HepG2 (cell line): ENCODE measurements around the gene STAT5A. TPM values are rescaled to one million over a fixed set of nuclear protein-coding genes. Genes with fewer than 3 reads are reported as not detected.
A peak's percentile ranks its signal among the peaks of the same experiment; 100 is the strongest.

Experiments
- HIVEP1 ChIP-seq: sonication (generic); formaldehyde crosslinking; IDR thresholded peaks from 2 replicates; pipeline ENCODE4 v1.4.0; 2020; ENCODE audit warnings: mild to moderate bottlenecking, missing genetic modification reagents
- HNF4A ChIP-seq: sonication (generic); formaldehyde crosslinking; IDR thresholded peaks from 2 replicates; pipeline ENCODE4 v1.4.0; 2020; ENCODE audit warnings: missing genetic modification reagents
- KLF13 ChIP-seq: sonication (generic); formaldehyde crosslinking; IDR thresholded peaks from 2 replicates; pipeline ENCODE4 v1.4.0; 2020; ENCODE audit warnings: mild to moderate bottlenecking, missing genetic modification reagents
- MLLT10 ChIP-seq: sonication (generic); formaldehyde crosslinking; IDR thresholded peaks from 2 replicates; pipeline ENCODE4 v1.4.0; 2020; ENCODE audit warnings: missing genetic modification reagents
- NFRKB ChIP-seq: fragments of 450-650 bp; IDR thresholded peaks from 2 replicates; pipeline ENCODE4 v1.6.1; 2017
- PAX8 ChIP-seq: sonication (generic); formaldehyde crosslinking; IDR thresholded peaks from 2 replicates; pipeline ENCODE4 v1.8.0; 2022; ENCODE audit warnings: mild to moderate bottlenecking, missing genetic modification reagents, borderline replicate concordance
- PITX1 ChIP-seq: sonication (generic); formaldehyde crosslinking; IDR thresholded peaks from 2 replicates; pipeline ENCODE4 v1.5.1; 2020; ENCODE audit warnings: mild to moderate bottlenecking, missing genetic modification reagents
- RBFOX2 ChIP-seq: fragments of 200-400 bp; formaldehyde crosslinking; IDR thresholded peaks from 2 replicates; pipeline ENCODE4 v1.6.1; 2017; ENCODE audit warnings: low read depth, mild to moderate bottlenecking, low read length
- SOX13 ChIP-seq, 3 experiments: fragments of 450-650 bp in 1 of 3; sonication (generic) in 1 of 3; formaldehyde crosslinking in 1 of 3; IDR thresholded peaks in 2 of 3; conservative IDR thresholded peaks in 1 of 3; 2 replicates each; pipeline versions ENCODE4 v1.5.0 to v1.6.1; 2016 to 2020; ENCODE audit warnings: antibody characterized with exemption in 1 of 3, mild to moderate bottlenecking in 1 of 3, missing compliant biosample characterization in 1 of 3, missing genetic modification reagents in 1 of 3, moderate library complexity in 1 of 3
- TEAD3 ChIP-seq: optimal IDR thresholded peaks from 2 replicates; pipeline ENCODE3; 2016; ENCODE audit warnings: borderline replicate concordance
- XBP1 ChIP-seq: sonication (generic); formaldehyde crosslinking; IDR thresholded peaks from 2 replicates; pipeline ENCODE4 v1.5.0; 2020; ENCODE audit warnings: missing genetic modification reagents
- ZNF136 ChIP-seq: sonication (generic); formaldehyde crosslinking; IDR thresholded peaks from 2 replicates; pipeline ENCODE4 v1.8.1; 2022; ENCODE audit warnings: low read depth, mild to moderate bottlenecking, moderate library complexity, missing genetic modification reagents
- ZNF234 ChIP-seq: sonication (generic); formaldehyde crosslinking; conservative IDR thresholded peaks from 2 replicates; pipeline ENCODE4 v1.5.1; 2020; ENCODE audit warnings: mild to moderate bottlenecking, missing genetic modification reagents
- ZNF543 ChIP-seq: sonication (generic); formaldehyde crosslinking; IDR thresholded peaks from 2 replicates; pipeline ENCODE4 v1.4.0; 2020; ENCODE audit warnings: mild to moderate bottlenecking, missing genetic modification reagents
- ZNF549 ChIP-seq: sonication (generic); formaldehyde crosslinking; IDR thresholded peaks from 2 replicates; pipeline ENCODE4 v1.5.0; 2020; ENCODE audit warnings: missing genetic modification reagents
- ZNF619 ChIP-seq: sonication (generic); formaldehyde crosslinking; IDR thresholded peaks from 2 replicates; pipeline ENCODE4 v1.4.0; 2020; ENCODE audit warnings: mild to moderate bottlenecking, missing genetic modification reagents
- ZNF660 ChIP-seq: sonication (generic); formaldehyde crosslinking; IDR thresholded peaks from 2 replicates; pipeline ENCODE4 v1.5.1; 2020; ENCODE audit warnings: mild to moderate bottlenecking, low read depth, missing genetic modification reagents, borderline replicate concordance
- polyA plus RNA-seq, 8 experiments: library from polyadenylated mRNA; depleted of rRNA in 3 of 8; stranded (reverse) in 7 of 8; unstranded in 1 of 8; fragments of >200 nt; fragmentation: Illumina TruSeq in 4 of 8; extraction: Trizol in 4 of 8; gene quantifications; 2 replicates each; pipeline versions ENCODE4 v1.2.1 to v1.2.3, GENCODE V29; 2011 to 2016; ENCODE audit warnings: low read depth in 4 of 8, missing spikeins in 1 of 8, mixed read lengths in 1 of 8; ENCODE audit not compliant: insufficient read depth in 1 of 8
- total RNA-seq, 5 experiments: library from RNA; depleted of rRNA; stranded (reverse); fragments of >200 nt; fragmentation: Illumina TruSeq; extraction: Trizol; gene quantifications; 2 replicates each; pipeline ENCODE4 v1.2.3, GENCODE V29; 2016; ENCODE audit warnings: low read depth in 1 of 5
- TF ChIP-seq, protein P1 (sequence below): sonication (generic); formaldehyde crosslinking; IDR thresholded peaks from 2 replicates; pipeline ENCODE4 v1.5.0; 2020; ENCODE audit warnings: missing genetic modification reagents, mild to moderate bottlenecking, borderline replicate concordance
- TF ChIP-seq, protein P2 (sequence below): sonication (generic); formaldehyde crosslinking; IDR thresholded peaks from 2 replicates; pipeline ENCODE4 v1.5.0; 2020; ENCODE audit warnings: mild to moderate bottlenecking, missing genetic modification reagents
- TF ChIP-seq, protein P3 (sequence below): sonication (generic); formaldehyde crosslinking; IDR thresholded peaks from 2 replicates; pipeline ENCODE4 v1.4.0; 2020; ENCODE audit warnings: mild to moderate bottlenecking, missing genetic modification reagents, borderline replicate concordance

Gene STAT5A
- total and polyA plus RNA-seq, 2 of the 13 experiments (the other 11 are each of a cell fraction or from before 2014, with no cell fraction given): 1.4 to 4.1 TPM

- TF ChIP-seq, protein P1, sequence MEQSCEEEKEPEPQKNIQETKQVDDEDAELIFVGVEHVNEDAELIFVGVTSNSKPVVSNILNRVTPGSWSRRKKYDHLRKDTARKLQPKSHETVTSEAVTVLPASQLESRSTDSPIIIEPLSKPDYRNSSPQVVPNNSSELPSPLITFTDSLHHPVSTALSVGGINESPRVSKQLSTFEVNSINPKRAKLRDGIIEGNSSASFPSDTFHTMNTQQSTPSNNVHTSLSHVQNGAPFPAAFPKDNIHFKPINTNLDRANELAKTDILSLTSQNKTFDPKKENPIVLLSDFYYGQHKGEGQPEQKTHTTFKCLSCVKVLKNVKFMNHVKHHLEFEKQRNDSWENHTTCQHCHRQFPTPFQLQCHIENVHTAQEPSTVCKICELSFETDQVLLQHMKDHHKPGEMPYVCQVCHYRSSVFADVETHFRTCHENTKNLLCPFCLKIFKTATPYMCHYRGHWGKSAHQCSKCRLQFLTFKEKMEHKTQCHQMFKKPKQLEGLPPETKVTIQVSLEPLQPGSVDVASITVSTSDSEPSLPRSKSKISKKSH (CRISPR knock-in tag): no peak
- TF ChIP-seq, protein P2, sequence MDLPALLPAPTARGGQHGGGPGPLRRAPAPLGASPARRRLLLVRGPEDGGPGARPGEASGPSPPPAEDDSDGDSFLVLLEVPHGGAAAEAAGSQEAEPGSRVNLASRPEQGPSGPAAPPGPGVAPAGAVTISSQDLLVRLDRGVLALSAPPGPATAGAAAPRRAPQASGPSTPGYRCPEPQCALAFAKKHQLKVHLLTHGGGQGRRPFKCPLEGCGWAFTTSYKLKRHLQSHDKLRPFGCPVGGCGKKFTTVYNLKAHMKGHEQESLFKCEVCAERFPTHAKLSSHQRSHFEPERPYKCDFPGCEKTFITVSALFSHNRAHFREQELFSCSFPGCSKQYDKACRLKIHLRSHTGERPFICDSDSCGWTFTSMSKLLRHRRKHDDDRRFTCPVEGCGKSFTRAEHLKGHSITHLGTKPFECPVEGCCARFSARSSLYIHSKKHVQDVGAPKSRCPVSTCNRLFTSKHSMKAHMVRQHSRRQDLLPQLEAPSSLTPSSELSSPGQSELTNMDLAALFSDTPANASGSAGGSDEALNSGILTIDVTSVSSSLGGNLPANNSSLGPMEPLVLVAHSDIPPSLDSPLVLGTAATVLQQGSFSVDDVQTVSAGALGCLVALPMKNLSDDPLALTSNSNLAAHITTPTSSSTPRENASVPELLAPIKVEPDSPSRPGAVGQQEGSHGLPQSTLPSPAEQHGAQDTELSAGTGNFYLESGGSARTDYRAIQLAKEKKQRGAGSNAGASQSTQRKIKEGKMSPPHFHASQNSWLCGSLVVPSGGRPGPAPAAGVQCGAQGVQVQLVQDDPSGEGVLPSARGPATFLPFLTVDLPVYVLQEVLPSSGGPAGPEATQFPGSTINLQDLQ: 0 out of 2 replicates have a peak, but pooled peaks have one; percentile 22
- TF ChIP-seq NFRKB (no peak), ZNF136 (CRISPR knock-in tag) (peak; percentile 69; the same call in 1 of the 2 replicates), ZNF549 (CRISPR knock-in tag) (no peak), PITX1 (CRISPR knock-in tag) (peak; percentile 51; the same call in 1 of the 2 replicates), HIVEP1 (peak; percentile 59; the same call in 1 of the 2 replicates), TEAD3 (CRISPR knock-in tag) (peak; percentile 63), SOX13 (IDR thresholded peaks at IDR 0.05) (no peak), SOX13 (CRISPR knock-in tag; conservative IDR thresholded peaks at IDR 0.05 in 1 of 2, IDR thresholded peaks at IDR 0.05 in 1 of 2) (no peak), ZNF660 (CRISPR knock-in tag) (no peak), XBP1 (CRISPR knock-in tag) (no peak), RBFOX2 (no peak), PAX8 (CRISPR knock-in tag) (no peak), HNF4A (CRISPR knock-in tag) (peak; percentile 96), ZNF234 (CRISPR knock-in tag) (no peak), KLF13 (no peak), ZNF619 (0 out of 2 replicates have a peak, but pooled peaks have one; percentile 83), ZNF543 (no peak), MLLT10 (CRISPR knock-in tag) (no peak)
- TF ChIP-seq, protein P3, sequence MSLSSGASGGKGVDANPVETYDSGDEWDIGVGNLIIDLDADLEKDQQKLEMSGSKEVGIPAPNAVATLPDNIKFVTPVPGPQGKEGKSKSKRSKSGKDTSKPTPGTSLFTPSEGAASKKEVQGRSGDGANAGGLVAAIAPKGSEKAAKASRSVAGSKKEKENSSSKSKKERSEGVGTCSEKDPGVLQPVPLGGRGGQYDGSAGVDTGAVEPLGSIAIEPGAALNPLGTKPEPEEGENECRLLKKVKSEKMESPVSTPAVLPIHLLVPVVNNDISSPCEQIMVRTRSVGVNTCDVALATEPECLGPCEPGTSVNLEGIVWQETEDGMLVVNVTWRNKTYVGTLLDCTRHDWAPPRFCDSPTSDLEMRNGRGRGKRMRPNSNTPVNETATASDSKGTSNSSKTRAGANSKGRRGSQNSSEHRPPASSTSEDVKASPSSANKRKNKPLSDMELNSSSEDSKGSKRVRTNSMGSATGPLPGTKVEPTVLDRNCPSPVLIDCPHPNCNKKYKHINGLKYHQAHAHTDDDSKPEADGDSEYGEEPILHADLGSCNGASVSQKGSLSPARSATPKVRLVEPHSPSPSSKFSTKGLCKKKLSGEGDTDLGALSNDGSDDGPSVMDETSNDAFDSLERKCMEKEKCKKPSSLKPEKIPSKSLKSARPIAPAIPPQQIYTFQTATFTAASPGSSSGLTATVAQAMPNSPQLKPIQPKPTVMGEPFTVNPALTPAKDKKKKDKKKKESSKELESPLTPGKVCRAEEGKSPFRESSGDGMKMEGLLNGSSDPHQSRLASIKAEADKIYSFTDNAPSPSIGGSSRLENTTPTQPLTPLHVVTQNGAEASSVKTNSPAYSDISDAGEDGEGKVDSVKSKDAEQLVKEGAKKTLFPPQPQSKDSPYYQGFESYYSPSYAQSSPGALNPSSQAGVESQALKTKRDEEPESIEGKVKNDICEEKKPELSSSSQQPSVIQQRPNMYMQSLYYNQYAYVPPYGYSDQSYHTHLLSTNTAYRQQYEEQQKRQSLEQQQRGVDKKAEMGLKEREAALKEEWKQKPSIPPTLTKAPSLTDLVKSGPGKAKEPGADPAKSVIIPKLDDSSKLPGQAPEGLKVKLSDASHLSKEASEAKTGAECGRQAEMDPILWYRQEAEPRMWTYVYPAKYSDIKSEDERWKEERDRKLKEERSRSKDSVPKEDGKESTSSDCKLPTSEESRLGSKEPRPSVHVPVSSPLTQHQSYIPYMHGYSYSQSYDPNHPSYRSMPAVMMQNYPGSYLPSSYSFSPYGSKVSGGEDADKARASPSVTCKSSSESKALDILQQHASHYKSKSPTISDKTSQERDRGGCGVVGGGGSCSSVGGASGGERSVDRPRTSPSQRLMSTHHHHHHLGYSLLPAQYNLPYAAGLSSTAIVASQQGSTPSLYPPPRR (CRISPR knock-in tag): 0 out of 2 replicates have a peak, but pooled peaks have one; percentile 27
Measured at GRCh38 chr17:42304187-42305030, 16.1 kb downstream of the STAT5A start (continued).
